ENCODE measurements around the gene OPRD1.

GRCh38 chr1:28909198-28909597 lies 97.2 kb downstream of the OPRD1 start:
- TF ChIP-seq POLR2A (IDR thresholded peaks at IDR 0.05) (no peak), CTCF (IDR thresholded peaks at IDR 0.05) (no peak)

All from lower leg skin (tissue), 3 donors.